Stomach (tissue), 4 donors: ENCODE data around the gene PLXNB1.

Experiments used
- EP300 ChIP-seq: sonication (generic); formaldehyde crosslinking; IDR thresholded peaks from one replicate; pipeline ENCODE4 v1.6.1; 2017; ENCODE audit warnings: antibody characterized with exemption
- POLR2A ChIP-seq, 4 donors: fragments of 450-650 bp; IDR thresholded peaks; one replicate each; pipeline ENCODE4 v1.6.1; 2016; ENCODE audit warnings: antibody characterized with exemption in 4 of 4, control low read depth in 2 of 4, mild to moderate bottlenecking in 1 of 4, moderate library complexity in 1 of 4
- POLR2AphosphoS5 ChIP-seq, 3 donors: sonication (generic); formaldehyde crosslinking; IDR thresholded peaks; one replicate each; pipeline ENCODE4 v1.6.1; 2016; ENCODE audit warnings: antibody characterized with exemption in 3 of 3
- TF ChIP-seq, protein P1 (sequence below), 7 experiments: fragments of 450-650 bp in 4 of 7; fragments of 200-600 bp in 3 of 7; sonication (generic) in 3 of 7; IDR thresholded peaks; one replicate each; pipeline ENCODE4 v1.5.1; 2016 to 2019; ENCODE audit warnings: antibody characterized with exemption in 7 of 7, control low read depth in 2 of 7, mild to moderate bottlenecking in 1 of 7

GRCh38 chr3:48369693-48370332, 60.1 kb downstream of the PLXNB1 start:
- no peak for TF ChIP-seq POLR2AphosphoS5 (IDR thresholded peaks at IDR 0.05)
- TF ChIP-seq, protein P1, sequence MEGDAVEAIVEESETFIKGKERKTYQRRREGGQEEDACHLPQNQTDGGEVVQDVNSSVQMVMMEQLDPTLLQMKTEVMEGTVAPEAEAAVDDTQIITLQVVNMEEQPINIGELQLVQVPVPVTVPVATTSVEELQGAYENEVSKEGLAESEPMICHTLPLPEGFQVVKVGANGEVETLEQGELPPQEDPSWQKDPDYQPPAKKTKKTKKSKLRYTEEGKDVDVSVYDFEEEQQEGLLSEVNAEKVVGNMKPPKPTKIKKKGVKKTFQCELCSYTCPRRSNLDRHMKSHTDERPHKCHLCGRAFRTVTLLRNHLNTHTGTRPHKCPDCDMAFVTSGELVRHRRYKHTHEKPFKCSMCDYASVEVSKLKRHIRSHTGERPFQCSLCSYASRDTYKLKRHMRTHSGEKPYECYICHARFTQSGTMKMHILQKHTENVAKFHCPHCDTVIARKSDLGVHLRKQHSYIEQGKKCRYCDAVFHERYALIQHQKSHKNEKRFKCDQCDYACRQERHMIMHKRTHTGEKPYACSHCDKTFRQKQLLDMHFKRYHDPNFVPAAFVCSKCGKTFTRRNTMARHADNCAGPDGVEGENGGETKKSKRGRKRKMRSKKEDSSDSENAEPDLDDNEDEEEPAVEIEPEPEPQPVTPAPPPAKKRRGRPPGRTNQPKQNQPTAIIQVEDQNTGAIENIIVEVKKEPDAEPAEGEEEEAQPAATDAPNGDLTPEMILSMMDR (IDR thresholded peaks at IDR 0.05) = no peak
- no peak for TF ChIP-seq EP300
- TF ChIP-seq POLR2A (IDR thresholded peaks at IDR 0.05) = no peak
